ENCODE results near the gene ZNF12.
A peak's percentile ranks its signal among the peaks of the same experiment; 100 is the strongest.
"Not testable (repeated sequence)": the region's sequence is repeated elsewhere in the genome, so short reads cannot be mapped to it uniquely, and the experiment has no call there.

Gene ZNF12

GRCh38 chr7:6706666-6707407, at the start of gene ZNF12:
TSS of gene ZNF12 (minus strand) at chr7:6706947. CDS start at chr7:6705173, 1,774 bp downstream.
- DNase-seq (ENCODE audit: low read depth in 3 of 3, low spot score in 1 of 3): peak; percentile 88 to 90 (median 88)

DNA sequence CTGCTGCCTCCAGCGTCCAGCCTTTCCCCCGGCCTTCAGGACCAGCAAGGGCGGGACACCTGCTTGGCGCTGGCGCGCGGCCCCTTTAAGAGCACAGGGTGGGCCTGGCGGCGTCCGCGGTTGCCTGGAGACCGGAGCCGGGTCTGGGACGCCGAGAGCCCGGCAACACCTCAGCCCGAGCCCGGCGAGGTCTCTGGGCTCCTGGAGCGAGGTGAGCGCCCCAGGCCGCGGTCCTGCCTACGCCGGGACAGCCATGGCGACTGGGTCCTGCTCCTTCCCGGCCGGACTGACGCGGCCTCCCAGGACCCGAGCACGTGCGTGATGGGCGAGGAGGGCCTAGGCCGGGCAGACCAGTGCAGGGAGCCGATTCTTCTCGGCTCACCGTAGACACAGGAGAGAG, 47.2 kb upstream of the ZNF12 start, which contains the start of gene RSPH10B2:
RSPH10B2 (plus strand) TSS at position 140 of the 400 bp plus-strand sequence. CDS start 3,575 bp downstream, outside the sequence.
- DNase-seq (ENCODE audit: low read depth in 3 of 3, low spot score in 1 of 3): not testable (repeated sequence)

- not testable (repeated sequence) for DNase-seq (ENCODE audit: low read depth in 3 of 3, low spot score in 1 of 3)
Measured at GRCh38 chr7:6750173-6750572, 43.4 kb upstream of the ZNF12 start.

- not testable (repeated sequence) for DNase-seq (ENCODE audit: low read depth in 3 of 3, low spot score in 1 of 3)
Measured at GRCh38 chr7:6749335-6749734, 42.6 kb upstream of the ZNF12 start.

- not testable (repeated sequence) for DNase-seq (ENCODE audit: low read depth in 3 of 3, low spot score in 1 of 3)
Measured at GRCh38 chr7:6744410-6745100, 37.8 kb upstream of the ZNF12 start.

GRCh38 chr7:6738415-6738814, 31.7 kb upstream of the ZNF12 start:
- not testable (repeated sequence) for DNase-seq (ENCODE audit: low read depth in 3 of 3, low spot score in 1 of 3)

DNA sequence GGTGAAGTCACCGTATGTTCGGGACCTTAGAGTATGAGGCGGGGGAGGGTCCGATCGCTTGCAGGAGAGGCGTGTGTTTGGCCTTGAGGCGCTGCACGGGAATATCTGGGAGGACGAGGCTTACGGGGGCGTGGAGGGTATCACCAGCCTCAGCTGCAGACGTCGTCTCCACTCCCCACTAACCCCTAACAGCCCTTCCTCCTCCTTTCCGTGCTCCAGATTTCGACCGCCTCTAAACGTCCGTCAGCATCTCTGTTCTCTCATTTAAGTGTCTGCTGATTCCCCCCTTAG, 23.5 kb upstream of the ZNF12 start:
- no peak for DNase-seq (ENCODE audit: low read depth in 3 of 3, low spot score in 1 of 3)

- peak; percentile 53 to 64 (median 54) for DNase-seq (ENCODE audit: low read depth in 3 of 3, low spot score in 1 of 3)
Measured at GRCh38 chr7:6729492-6730342, 23.0 kb upstream of the ZNF12 start.

GRCh38 chr7:6728893-6729491, 22.2 kb upstream of the ZNF12 start:
- not testable (repeated sequence) for DNase-seq (ENCODE audit: low read depth in 3 of 3, low spot score in 1 of 3)

- no peak for DNase-seq (ENCODE audit: low read depth in 3 of 3, low spot score in 1 of 3)
Measured at GRCh38 chr7:6727663-6728062, 20.9 kb upstream of the ZNF12 start.

- not testable (repeated sequence) for DNase-seq (ENCODE audit: low read depth in 3 of 3, low spot score in 1 of 3)
Measured at GRCh38 chr7:6726341-6726740, 19.6 kb upstream of the ZNF12 start.

GRCh38 chr7:6725003-6725402, 18.3 kb upstream of the ZNF12 start:
- no peak for DNase-seq (ENCODE audit: low read depth in 3 of 3, low spot score in 1 of 3)

- DNase-seq (ENCODE audit: low read depth in 3 of 3, low spot score in 1 of 3): not testable (repeated sequence)
Measured at GRCh38 chr7:6724351-6724750, 17.6 kb upstream of the ZNF12 start.

DNA sequence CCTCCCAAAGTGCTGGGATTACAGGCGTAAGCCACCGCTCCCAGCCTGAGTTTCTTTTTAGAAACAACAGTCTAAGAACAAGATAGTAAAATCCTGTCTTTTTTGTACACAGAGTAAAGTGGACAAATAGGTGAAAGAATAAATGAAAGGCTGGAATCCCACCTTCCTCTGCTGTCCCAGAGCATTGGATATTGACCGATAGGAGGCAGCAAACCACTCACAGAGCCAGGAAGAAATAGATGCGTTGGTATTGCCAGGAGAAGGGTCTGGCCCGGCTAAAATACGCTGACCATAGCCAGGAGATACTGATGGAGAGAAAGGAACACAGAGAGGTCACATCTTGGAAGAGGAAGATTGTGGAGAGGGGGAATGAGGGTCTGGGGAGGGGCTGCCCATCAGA, 11.4 kb upstream of the ZNF12 start:
- no peak for DNase-seq (ENCODE audit: low read depth in 3 of 3, low spot score in 1 of 3)

- DNase-seq (ENCODE audit: low read depth in 3 of 3, low spot score in 1 of 3): not testable (repeated sequence)
Measured at GRCh38 chr7:6715898-6716297, 9.2 kb upstream of the ZNF12 start.

DNA sequence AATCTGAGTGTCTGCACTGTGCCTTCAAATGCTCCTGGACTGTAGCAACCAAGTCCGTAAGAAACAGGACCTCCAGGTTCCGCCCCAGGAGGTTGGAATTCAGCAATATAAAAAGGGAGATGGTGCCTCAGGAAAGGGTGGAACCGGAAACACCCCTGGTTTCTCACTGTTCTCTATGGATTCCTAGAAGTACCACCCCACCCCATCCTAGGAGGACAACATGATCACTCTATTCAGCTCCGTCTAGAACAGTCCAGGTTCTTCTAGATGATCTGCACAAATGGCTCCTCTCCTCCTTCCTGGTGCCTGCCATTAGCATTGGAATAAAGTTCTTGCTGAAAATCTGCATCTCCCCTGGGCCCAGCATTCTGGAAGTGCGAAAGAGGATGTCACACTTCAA, 7.6 kb upstream of the ZNF12 start:
- DNase-seq (ENCODE audit: low read depth in 3 of 3, low spot score in 1 of 3): no peak

DNA sequence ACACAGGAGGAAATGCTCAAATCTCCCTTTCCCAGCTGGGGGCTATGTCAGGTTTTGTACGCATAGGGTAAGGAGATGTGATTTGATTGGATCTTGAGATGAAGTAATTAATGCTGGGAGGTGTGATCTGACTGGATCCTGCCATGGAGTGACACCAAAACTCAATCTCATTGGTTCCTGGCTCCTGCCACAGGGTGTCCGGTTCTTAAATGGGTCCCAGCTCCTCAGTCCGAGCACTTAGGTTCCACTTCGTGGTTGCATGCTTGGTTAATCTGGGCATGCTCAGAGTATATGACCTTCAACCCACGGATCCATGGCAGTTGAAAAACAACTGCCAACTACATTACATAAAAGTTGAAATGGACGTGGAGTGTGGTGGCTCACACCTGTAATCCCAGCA, 3.1 kb upstream of the ZNF12 start:
- DNase-seq (ENCODE audit: low read depth in 3 of 3, low spot score in 1 of 3): no peak

DNA sequence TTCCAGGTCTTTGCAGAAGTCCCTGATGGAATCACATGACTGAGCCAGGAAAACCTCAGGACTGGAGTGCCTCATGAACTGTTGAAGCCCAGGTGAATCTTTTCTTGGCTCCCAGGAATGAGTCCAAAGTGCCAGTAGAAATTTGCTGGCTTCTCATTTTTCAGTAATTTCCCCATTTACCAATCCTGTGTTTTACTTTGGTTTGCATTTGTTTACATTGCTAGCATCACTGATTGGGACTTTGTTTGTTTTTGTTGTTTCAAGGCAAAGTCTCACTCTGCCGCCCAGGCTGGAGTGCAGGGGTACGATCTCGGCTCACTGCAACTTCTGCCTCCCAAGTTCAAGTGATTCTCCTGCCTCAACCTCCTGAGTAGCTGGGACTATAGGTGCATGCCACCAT, 1.6 kb upstream of the ZNF12 start:
- DNase-seq (ENCODE audit: low read depth in 3 of 3, low spot score in 1 of 3): no peak

DNA sequence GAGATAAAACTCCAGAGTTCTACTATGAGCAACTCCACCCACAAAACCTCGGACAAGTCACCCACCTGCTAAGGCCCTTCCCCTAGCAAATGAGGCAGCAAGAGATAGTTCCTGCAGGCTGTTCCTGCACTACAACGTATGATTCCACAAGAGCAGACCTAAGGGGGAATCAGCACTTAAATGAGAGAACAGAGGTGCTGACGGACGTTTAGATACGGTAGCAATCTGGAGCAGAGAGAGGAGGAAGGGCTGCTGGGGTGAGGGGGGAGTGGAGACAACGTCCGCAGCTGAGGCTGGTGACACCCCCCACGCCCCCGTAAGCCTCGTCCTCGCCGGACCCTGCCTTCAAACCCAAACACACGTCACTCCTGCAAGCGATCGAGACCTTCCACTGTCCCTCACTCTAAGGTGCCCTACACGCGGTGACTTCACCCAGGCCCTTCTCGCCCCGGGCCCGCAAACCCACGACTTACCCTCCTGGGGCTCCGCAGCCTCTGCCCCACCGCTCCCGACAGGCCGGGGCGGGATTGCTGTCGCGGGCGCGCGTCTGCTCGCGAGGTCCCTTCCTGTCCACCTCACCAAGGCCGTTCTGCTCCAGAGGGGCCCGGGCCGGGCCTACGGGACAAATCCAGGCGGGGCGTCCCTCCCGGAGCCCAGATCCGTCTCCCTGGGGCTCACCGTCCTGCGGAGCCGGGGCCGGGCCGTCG, 635 bp downstream of the ZNF12 start:
- DNase-seq (ENCODE audit: low read depth in 3 of 3, low spot score in 1 of 3): peak in 1 of 3 donors; percentile 5

- DNase-seq (ENCODE audit: low read depth in 3 of 3, low spot score in 1 of 3): no peak
Measured at GRCh38 chr7:6701860-6702259, 4.9 kb downstream of the ZNF12 start.

GRCh38 chr7:6700793-6701192, 6.0 kb downstream of the ZNF12 start:
- DNase-seq (ENCODE audit: low read depth in 3 of 3, low spot score in 1 of 3): no peak
